ENCODE measurements around the gene CTNND2. TPM values are rescaled to one million over a fixed set of nuclear protein-coding genes. Genes with fewer than 3 reads are reported as not detected.

CTNND2 gene
- polyA plus RNA-seq, 1 donor from 2014 or later = 67.0 TPM

GRCh38 chr5:11522796-11523195, 381.4 kb downstream of the CTNND2 start:
- H3K9me3 ChIP-seq (ENCODE audit: low read length) = no peaks in the 10 kb centered on the region
- TF ChIP-seq EZH2 (IDR thresholded peaks at IDR 0.05; ENCODE audit: borderline replicate concordance, insufficient read depth, low read length, poor library complexity, severe bottlenecking) = no peak
- TF ChIP-seq CTCF (IDR thresholded peaks at IDR 0.05; ENCODE audit: poor library complexity, severe bottlenecking) = no peak
- TF ChIP-seq MXI1 (conservative IDR thresholded peaks at IDR 0.05; ENCODE audit: poor library complexity, severe bottlenecking) = no peak
- TF ChIP-seq RAD21 (conservative IDR thresholded peaks at IDR 0.05) = no peak
- no peak for TF ChIP-seq TAF1 (IDR thresholded peaks at IDR 0.05; ENCODE audit: low read depth)
- TF ChIP-seq SMC3 (conservative IDR thresholded peaks at IDR 0.05; ENCODE audit: poor library complexity) = no peak
- no peak for TF ChIP-seq REST (IDR thresholded peaks at IDR 0.05; ENCODE audit: borderline replicate concordance)
- TF ChIP-seq EP300 (conservative IDR thresholded peaks at IDR 0.05; ENCODE audit: poor library complexity, severe bottlenecking) = no peak
- TF ChIP-seq POLR2AphosphoS5 (IDR thresholded peaks at IDR 0.05) = no peak

GRCh38 chr5:11520241-11520930, 383.9 kb downstream of the CTNND2 start:
- Histone ChIP-seq H3K4me2 (ENCODE audit: low read length) (no peak overlapping the region), H3K9me2 (ENCODE audit: insufficient read depth, low read length) (no peaks in the 10 kb centered on the region), H3K36me3 (ENCODE audit: insufficient read depth, low read length) (no peaks in the 10 kb centered on the region), H3K79me2 (replicated peaks; ENCODE audit: insufficient read depth, low read length) (no peaks in the 10 kb centered on the region), H3K27me3 (ENCODE audit: insufficient read depth, low read depth, low read length) (no peaks in the 10 kb centered on the region), H3K9ac (ENCODE audit: low read length) (no peak overlapping the region), H3F3A (ENCODE audit: insufficient read depth, low read length, poor library complexity, severe bottlenecking) (no peaks in the 10 kb centered on the region), H4K20me1 (ENCODE audit: insufficient read depth) (no peaks in the 10 kb centered on the region), H3K4me3 (ENCODE audit: low read length) (no peak overlapping the region), H3K27ac (ENCODE audit: low read length) (no peak overlapping the region), H2AFZ (ENCODE audit: low read depth, low read length) (no peak overlapping the region), H3K9me3 (ENCODE audit: low read length) (no peaks in the 10 kb centered on the region)
- TF ChIP-seq SMC3 (conservative IDR thresholded peaks at IDR 0.05; ENCODE audit: poor library complexity) (no peak), REST (IDR thresholded peaks at IDR 0.05; ENCODE audit: borderline replicate concordance) (no peak), CTCF (IDR thresholded peaks at IDR 0.05; ENCODE audit: poor library complexity, severe bottlenecking) (no peak), TAF1 (IDR thresholded peaks at IDR 0.05; ENCODE audit: low read depth) (no peak), EZH2 (IDR thresholded peaks at IDR 0.05; ENCODE audit: borderline replicate concordance, insufficient read depth, low read length, poor library complexity, severe bottlenecking) (no peak), POLR2AphosphoS5 (IDR thresholded peaks at IDR 0.05) (no peak), RAD21 (conservative IDR thresholded peaks at IDR 0.05) (no peak), MXI1 (conservative IDR thresholded peaks at IDR 0.05; ENCODE audit: poor library complexity, severe bottlenecking) (no peak), EP300 (conservative IDR thresholded peaks at IDR 0.05; ENCODE audit: poor library complexity, severe bottlenecking) (no peak)

More at GRCh38 chr5:11522796-11523195, 381.4 kb downstream of the CTNND2 start:
- H3K27me3 ChIP-seq (ENCODE audit: insufficient read depth, low read depth, low read length) = no peaks in the 10 kb centered on the region
- no peaks in the 10 kb centered on the region for H4K20me1 ChIP-seq (ENCODE audit: insufficient read depth)
- H3K27ac ChIP-seq (ENCODE audit: low read length) = no peak overlapping the region
- no peak overlapping the region for H3K4me2 ChIP-seq (ENCODE audit: low read length)
- no peaks in the 10 kb centered on the region for H3K79me2 ChIP-seq (replicated peaks; ENCODE audit: insufficient read depth, low read length)
- H2AFZ ChIP-seq (ENCODE audit: low read depth, low read length) = no peak overlapping the region
- no peaks in the 10 kb centered on the region for H3K9me2 ChIP-seq (ENCODE audit: insufficient read depth, low read length)
- H3K36me3 ChIP-seq (ENCODE audit: insufficient read depth, low read length) = no peaks in the 10 kb centered on the region
- no peak overlapping the region for H3K9ac ChIP-seq (ENCODE audit: low read length)
- no peak overlapping the region for H3K4me3 ChIP-seq (ENCODE audit: low read length)
- no peaks in the 10 kb centered on the region for H3F3A ChIP-seq (ENCODE audit: insufficient read depth, low read length, poor library complexity, severe bottlenecking)
